ENCODE data around the gene ZNF579. TPM values are rescaled to one million over a fixed set of nuclear protein-coding genes. Genes with fewer than 3 reads are reported as not detected.

ZNF579 gene
- total and polyA plus RNA-seq, 10 of the 15 experiments (the other 5 are each of a cell fraction or from before 2014, with no cell fraction given) = 0.11 to 11.7 (median 1.5) TPM

DNA sequence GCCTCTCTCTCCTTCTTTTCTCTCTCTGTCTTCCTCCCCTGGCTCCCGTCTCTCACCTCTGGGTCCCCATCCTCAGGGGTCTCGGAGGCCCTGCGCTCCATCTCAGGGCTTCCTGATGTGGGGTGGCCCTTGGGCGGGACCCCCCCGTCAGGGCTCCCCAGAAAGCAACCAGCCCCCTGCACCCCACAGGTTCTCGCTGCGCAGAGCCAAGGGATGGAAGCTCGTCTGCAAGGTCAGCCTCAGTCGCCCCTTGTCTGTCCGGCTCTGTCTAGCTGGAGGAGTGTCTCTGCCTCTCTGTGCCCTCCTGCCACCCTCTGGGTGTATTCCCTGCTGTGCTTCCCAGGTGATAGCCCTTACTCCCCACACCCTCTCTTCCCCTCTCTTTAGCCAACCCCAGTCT lies 35.2 kb downstream of the ZNF579 start, which contains the start of gene SBK3 (continued):
- TF ChIP-seq SUZ12 (IDR thresholded peaks at IDR 0.05; ENCODE audit: unreplicated experiment) = no peak
- TF ChIP-seq, protein P1, sequence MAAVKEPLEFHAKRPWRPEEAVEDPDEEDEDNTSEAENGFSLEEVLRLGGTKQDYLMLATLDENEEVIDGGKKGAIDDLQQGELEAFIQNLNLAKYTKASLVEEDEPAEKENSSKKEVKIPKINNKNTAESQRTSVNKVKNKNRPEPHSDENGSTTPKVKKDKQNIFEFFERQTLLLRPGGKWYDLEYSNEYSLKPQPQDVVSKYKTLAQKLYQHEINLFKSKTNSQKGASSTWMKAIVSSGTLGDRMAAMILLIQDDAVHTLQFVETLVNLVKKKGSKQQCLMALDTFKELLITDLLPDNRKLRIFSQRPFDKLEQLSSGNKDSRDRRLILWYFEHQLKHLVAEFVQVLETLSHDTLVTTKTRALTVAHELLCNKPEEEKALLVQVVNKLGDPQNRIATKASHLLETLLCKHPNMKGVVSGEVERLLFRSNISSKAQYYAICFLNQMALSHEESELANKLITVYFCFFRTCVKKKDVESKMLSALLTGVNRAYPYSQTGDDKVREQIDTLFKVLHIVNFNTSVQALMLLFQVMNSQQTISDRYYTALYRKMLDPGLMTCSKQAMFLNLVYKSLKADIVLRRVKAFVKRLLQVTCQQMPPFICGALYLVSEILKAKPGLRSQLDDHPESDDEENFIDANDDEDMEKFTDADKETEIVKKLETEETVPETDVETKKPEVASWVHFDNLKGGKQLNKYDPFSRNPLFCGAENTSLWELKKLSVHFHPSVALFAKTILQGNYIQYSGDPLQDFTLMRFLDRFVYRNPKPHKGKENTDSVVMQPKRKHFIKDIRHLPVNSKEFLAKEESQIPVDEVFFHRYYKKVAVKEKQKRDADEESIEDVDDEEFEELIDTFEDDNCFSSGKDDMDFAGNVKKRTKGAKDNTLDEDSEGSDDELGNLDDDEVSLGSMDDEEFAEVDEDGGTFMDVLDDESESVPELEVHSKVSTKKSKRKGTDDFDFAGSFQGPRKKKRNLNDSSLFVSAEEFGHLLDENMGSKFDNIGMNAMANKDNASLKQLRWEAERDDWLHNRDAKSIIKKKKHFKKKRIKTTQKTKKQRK (IDR thresholded peaks at IDR 0.05; ENCODE audit: low read depth, low read length) = no peak
- TF ChIP-seq RBBP5 (conservative IDR thresholded peaks at IDR 0.05) = no peak
- no peak for TF ChIP-seq BMI1 (IDR thresholded peaks at IDR 0.05; ENCODE audit: borderline replicate concordance)
- no peak for TF ChIP-seq CREM (IDR thresholded peaks at IDR 0.05; ENCODE audit: low read depth)
- TF ChIP-seq, protein P2, sequence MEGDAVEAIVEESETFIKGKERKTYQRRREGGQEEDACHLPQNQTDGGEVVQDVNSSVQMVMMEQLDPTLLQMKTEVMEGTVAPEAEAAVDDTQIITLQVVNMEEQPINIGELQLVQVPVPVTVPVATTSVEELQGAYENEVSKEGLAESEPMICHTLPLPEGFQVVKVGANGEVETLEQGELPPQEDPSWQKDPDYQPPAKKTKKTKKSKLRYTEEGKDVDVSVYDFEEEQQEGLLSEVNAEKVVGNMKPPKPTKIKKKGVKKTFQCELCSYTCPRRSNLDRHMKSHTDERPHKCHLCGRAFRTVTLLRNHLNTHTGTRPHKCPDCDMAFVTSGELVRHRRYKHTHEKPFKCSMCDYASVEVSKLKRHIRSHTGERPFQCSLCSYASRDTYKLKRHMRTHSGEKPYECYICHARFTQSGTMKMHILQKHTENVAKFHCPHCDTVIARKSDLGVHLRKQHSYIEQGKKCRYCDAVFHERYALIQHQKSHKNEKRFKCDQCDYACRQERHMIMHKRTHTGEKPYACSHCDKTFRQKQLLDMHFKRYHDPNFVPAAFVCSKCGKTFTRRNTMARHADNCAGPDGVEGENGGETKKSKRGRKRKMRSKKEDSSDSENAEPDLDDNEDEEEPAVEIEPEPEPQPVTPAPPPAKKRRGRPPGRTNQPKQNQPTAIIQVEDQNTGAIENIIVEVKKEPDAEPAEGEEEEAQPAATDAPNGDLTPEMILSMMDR (IDR thresholded peaks at IDR 0.05 in 2 of 3, conservative IDR thresholded peaks at IDR 0.05 in 1 of 3; ENCODE audit: control insufficient read depth in 2 of 3, extremely low read depth in 1 of 3, insufficient read depth in 1 of 3, low read depth in 3 of 3, low read length in 3 of 3) = no peak
- TF ChIP-seq STAT3 (IDR thresholded peaks at IDR 0.05; ENCODE audit: low read depth, low read length) = no peak
- TF ChIP-seq, protein P3, sequence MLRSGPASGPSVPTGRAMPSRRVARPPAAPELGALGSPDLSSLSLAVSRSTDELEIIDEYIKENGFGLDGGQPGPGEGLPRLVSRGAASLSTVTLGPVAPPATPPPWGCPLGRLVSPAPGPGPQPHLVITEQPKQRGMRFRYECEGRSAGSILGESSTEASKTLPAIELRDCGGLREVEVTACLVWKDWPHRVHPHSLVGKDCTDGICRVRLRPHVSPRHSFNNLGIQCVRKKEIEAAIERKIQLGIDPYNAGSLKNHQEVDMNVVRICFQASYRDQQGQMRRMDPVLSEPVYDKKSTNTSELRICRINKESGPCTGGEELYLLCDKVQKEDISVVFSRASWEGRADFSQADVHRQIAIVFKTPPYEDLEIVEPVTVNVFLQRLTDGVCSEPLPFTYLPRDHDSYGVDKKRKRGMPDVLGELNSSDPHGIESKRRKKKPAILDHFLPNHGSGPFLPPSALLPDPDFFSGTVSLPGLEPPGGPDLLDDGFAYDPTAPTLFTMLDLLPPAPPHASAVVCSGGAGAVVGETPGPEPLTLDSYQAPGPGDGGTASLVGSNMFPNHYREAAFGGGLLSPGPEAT (IDR thresholded peaks at IDR 0.05; ENCODE audit: low read depth) = no peak
